Middle frontal gyrus (tissue), 1 donor: Measurements from ENCODE around the gene MYL3.

ENCODE experiments used
- DNase-seq: peaks from one replicate; pipeline ENCODE4 v3.0.0-alpha.2; 2015; ENCODE audit warnings: low spot score; ENCODE audit errors: extremely low spot score

The MYL3 gene

GRCh38 chr3:46899151-46900006 is 36.1 kb upstream of the MYL3 start:
- no peak for DNase-seq

- no peak for DNase-seq
Observed at GRCh38 chr3:46898321-46899150, 35.3 kb upstream of the MYL3 start.

- no peak for DNase-seq
Observed at GRCh38 chr3:46897829-46898320, 34.6 kb upstream of the MYL3 start.

GRCh38 chr3:46897031-46897430 is 33.8 kb upstream of the MYL3 start:
- no peak for DNase-seq

- DNase-seq: no peak
Observed at GRCh38 chr3:46896386-46896785, 33.1 kb upstream of the MYL3 start.

- no peak for DNase-seq
Observed at GRCh38 chr3:46895761-46896160, 32.5 kb upstream of the MYL3 start.

GRCh38 chr3:46895204-46895660 is 32.0 kb upstream of the MYL3 start:
- no peak for DNase-seq

- no peak for DNase-seq
Observed at GRCh38 chr3:46894256-46894655, 31.0 kb upstream of the MYL3 start.

- DNase-seq: no peak
Observed at GRCh38 chr3:46893763-46894162, 30.5 kb upstream of the MYL3 start.

- no peak for DNase-seq
Observed at GRCh38 chr3:46893146-46893748, 30.0 kb upstream of the MYL3 start.

GRCh38 chr3:46892285-46893145 is 29.3 kb upstream of the MYL3 start:
- peak; percentile 53 for DNase-seq

GRCh38 chr3:46891132-46891531 is 27.9 kb upstream of the MYL3 start:
- DNase-seq: no peak

- no peak for DNase-seq
Observed at GRCh38 chr3:46890132-46890531, 26.9 kb upstream of the MYL3 start.

- DNase-seq: no peak
Observed at GRCh38 chr3:46889381-46890110, 26.3 kb upstream of the MYL3 start.

- no peak for DNase-seq
Observed at GRCh38 chr3:46888705-46889104, 25.5 kb upstream of the MYL3 start.

GRCh38 chr3:46887980-46888494 is 24.8 kb upstream of the MYL3 start:
- DNase-seq: no peak

- no peak for DNase-seq
Observed at GRCh38 chr3:46885612-46886011, 22.4 kb upstream of the MYL3 start.

GRCh38 chr3:46884929-46885328 is 21.7 kb upstream of the MYL3 start:
- no peak for DNase-seq

- no peak for DNase-seq
Observed at GRCh38 chr3:46884427-46884826, 21.2 kb upstream of the MYL3 start.

- no peak for DNase-seq
Observed at GRCh38 chr3:46883830-46884185, 20.6 kb upstream of the MYL3 start.
